GM19193 (cell line): ENCODE measurements around the gene COX8A.
A peak's percentile ranks its signal among the peaks of the same experiment; 100 is the strongest.

Experiments used
- POLR2A ChIP-seq: IDR thresholded peaks from 4 replicates; pipeline ENCODE4 v1.6.1; 2011; ENCODE audit not compliant: insufficient read depth, insufficient read length; ENCODE audit errors: extremely low read depth

COX8A gene

DNA sequence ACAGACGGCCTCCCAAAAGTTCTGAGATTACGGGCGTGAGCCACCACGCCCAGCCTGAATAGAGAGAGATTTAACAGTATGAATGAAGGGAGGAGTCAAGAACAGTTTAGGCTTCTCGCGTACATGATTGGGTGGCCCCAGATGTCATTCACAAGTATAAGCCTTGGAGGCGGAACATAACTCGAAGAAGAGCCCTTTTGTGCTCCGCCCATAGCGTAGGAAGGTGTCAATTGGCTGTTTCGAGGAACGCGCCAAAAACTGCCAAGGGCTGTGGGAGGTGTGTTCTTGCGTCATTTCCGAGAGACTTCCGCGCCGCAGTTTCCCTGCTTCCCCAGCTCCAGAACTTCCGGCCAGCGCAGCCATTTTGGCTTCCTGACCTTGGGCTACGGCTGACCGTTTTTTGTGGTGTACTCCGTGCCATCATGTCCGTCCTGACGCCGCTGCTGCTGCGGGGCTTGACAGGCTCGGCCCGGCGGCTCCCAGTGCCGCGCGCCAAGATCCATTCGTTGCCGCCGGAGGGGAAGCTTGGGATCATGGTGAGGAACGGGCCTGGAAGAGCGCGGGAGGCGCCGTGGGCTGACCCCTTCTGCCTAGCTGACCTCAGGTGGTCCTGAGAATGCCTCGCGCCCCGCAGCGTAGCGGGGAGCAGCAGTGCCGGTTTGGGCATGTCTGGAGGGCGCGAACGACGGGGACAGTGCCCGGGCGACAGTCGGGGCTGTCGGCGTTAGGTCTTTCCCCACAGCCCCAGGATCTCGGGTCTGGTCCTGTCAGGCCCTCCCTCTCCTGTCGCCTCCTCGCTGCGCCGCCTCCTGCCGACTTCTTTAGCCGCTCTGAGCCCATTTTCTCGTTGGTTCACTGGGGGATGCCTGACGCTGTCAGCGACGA, at the start of gene COX8A:
Gene COX8A (plus strand): TSS at position 362 of the 885 bp plus-strand sequence. CDS start 61 bp downstream, at position 423.
- TF ChIP-seq POLR2A = peak; percentile 88

DNA sequence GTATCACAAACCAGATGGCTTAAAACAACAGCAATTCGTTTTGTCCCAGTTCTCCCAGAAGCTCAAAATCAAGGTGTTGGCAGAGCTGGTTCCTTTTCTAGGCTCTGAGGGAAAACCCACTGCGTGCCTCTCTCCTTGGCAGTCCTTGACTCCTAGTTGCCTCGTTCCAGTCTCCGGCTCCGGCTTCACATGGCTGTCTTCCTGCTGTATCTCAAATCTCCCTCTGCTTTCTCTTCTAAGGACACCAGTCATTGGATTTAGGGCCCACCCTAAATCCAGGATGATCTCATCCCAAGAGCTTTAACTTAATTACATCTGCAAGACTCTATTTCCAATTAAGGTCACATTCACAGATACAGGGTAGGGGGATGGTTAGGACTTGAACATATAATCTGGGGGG, 44.8 kb upstream of the COX8A start:
- no peak for TF ChIP-seq POLR2A

GRCh38 chr11:63931045-63931444, 43.4 kb upstream of the COX8A start:
- no peak for TF ChIP-seq POLR2A

- no peak for TF ChIP-seq POLR2A
These were observed 42.5 kb upstream of the COX8A start for GRCh38 chr11:63931876-63932275.

GRCh38 chr11:63933459-63933858, 41.0 kb upstream of the COX8A start:
- TF ChIP-seq POLR2A = no peak

DNA sequence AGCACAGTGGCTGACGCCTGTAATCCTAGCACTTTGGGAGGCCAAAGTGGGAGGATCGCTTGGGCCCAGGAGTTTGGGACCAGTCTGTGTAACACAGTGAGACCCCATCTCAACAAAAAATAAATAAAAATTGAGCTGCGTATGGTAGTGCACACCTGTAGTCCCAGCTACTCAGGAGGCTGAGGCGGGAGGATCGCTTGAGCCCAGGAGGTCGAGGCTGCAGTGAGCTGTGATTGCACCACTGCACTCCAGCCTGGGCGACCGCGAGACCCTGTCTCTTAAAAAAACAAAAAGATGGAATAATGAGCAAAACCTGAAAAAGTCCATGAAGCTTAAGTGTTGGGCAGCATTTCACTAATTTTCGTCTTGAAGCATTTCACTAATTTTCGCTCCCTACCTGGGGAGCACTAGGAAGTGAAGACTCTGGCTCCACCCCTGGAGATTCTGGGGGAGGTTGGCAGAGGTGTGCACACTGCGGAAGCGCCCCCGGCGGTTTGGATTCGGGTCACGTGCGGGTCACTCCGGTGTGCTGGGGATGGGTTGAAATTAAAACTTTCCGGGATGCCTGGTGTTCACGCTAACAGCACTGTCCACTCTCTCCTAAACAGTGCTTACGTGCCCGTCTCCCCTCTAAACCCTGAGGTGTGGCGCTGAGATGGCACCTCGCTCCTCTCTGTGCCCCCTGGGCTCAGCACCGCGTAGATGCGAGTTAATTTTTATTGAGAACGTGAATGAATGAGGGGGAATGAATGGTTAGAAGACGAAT, 36.5 kb upstream of the COX8A start:
- TF ChIP-seq POLR2A = no peak

DNA sequence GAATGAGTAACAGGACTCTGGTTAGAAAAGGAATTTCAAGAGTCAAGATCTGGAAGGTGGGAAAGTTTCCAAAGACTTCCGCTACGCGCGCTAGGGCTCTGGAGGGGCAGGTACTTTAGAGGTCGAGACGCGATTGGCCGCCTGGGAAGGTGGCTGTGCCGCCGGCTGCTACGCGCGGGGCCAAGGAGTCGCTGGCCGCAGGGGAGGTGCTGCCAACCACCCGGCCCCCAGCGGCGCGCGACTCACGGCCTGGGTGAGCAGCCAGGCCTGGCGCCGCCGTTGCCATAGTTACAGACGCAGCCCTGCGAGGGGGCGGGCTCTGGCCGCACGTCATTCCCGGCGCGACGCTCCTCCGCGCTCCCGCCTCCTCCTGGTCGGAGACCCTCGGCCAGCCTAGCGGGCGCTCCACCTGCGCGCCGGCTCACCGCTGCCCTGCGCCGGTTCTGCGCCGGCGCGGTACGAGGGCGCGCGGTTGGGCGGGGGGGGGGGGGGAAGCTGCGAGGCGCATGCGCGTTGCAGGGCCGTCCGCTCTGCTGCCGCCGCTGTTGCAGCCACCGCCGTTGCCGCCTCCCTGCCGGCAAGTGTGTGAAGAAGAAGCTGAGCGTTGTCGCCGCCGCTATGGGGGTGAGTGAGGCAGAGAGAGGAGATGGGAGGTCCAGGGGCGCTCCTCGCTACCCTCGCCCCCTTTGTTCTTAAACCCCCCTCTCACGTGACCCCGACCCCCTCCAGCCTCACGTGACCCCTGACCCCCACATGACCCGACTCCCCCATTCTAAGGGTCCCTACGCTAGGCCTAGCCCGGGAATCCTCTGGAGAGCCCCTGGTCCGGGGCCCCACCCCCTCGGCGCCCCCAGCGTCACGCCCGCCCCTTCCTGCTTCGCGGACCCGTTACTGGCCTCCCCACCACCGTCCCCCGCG, 35.7 kb upstream of the COX8A start, which contains the start of gene NAA40:
Gene NAA40 (plus strand): TSS at position 524 of the 918 bp plus-strand sequence. CDS start 95 bp downstream, at position 619.
- peak; percentile 69 for TF ChIP-seq POLR2A

DNA sequence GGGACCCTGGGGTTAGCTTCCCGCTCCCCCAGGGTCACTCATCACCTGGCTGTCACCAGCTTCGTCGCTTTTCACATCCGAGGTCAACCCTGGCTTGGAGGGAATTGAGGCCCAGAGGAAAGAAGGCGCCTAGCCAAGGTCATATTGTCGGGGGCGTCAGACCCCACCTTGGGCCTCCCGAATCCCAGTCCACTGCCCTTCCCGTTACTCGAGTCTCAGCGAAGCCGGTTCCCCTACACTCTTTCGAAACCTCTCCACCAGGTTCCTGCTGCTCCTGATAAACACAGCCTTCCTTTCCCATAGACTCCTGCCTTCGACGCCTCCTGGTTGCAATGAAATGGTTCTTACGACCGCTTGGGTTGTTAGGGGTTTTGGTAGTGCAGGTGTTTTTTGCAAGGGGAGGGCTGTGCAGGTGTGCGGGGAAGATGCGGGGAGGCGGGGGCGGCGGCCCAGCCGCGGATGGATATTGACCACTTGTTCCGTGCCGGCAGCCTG, 35.0 kb upstream of the COX8A start:
- TF ChIP-seq POLR2A = no peak

DNA sequence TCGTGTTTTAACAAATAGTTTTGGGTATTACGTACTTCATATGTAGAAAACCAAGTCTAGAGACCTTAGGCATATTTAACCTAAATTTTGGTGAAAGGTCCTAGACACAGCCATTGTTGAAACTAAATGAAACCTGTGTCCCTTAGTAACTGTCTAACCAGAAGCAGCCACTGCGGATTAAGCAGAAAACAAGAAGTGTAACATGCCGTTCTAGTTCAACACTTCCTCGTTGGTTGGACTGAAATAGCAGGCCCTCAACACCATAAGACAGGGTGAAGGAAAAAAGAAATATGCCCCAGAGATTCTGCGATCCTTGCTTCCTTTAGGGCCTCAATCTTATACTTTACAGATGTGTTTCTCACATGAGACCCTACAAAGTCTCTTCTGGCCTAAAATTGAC, 33.6 kb upstream of the COX8A start:
- TF ChIP-seq POLR2A = no peak

DNA sequence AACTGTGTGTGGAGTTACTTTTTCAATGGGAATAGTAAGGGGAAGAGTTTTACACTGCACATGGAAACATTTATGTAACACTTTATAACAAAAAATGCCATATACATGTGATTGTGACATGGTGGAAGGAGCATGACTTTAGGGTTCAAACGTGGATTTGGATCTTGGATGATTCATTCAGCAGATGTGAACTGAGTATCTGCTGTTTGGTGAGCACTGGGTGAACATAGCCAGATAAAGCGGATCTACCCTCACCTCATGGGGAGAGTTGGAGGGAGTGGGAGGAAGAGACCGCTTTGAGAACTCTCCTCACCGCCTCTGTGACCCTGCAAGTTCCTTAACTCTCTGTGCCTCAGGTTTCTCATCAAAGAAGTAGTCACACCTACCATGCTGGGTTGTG, 32.5 kb upstream of the COX8A start:
- TF ChIP-seq POLR2A = no peak

DNA sequence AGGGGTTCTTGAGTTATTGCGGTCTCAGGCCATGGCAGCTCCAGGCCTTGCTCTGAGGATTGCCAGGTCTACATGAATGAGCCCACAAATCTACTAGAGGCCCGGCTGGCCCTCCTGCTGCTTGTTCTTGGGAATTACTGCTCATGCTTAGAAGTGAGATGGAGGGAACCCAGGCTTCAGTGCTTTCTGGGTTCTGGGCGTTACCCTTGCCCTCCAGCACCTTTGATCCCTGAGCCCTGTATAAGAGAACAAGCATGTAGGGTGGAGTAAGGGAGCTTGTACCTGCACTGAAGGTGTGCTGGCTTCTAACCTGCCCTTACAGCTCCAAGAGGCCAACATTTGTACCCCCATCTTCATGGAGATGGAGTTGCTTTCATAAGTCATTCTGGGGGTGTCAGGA, 31.6 kb upstream of the COX8A start:
- TF ChIP-seq POLR2A = no peak

GRCh38 chr11:63944987-63945386, 29.4 kb upstream of the COX8A start:
- no peak for TF ChIP-seq POLR2A

DNA sequence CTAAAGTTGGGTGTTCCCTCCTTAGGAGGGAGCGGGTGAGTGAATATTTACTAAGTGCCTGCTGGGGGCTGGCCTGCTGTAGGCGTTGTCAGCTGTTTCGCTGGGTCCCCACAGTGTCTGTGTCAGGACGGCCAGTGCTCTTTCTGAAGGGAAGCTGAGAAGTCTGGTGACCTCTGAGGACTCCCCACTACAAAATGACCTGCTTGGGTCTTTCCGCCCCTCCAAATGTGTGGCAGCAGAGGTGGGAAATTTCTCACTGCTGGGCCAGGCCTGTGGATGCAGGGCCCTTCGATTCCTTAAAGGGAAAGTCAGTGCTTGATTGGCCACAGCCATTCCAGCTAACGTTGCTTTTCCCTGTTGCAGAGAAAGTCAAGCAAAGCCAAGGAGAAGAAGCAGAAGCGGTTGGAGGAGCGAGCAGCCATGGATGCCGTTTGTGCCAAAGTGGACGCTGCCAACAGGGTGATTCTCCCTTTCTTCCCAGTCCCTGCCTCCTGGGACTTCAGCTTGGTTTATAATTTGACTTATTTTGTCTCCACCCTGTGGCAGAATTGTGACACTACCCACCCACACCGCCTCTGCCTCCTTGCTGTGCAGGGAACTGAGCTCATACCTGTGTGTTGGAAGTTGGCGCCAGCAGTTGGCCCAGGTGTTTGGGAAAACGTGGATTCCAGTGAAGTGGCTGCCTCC, 28.8 kb upstream of the COX8A start:
- TF ChIP-seq POLR2A = no peak
